K562 (cell line): Measurements from ENCODE around the gene GSTM2. TPM values are rescaled to one million over a fixed set of nuclear protein-coding genes. Genes with fewer than 3 reads are reported as not detected.
A peak's percentile ranks its signal among the peaks of the same experiment; 100 is the strongest.

Experiments used
- ATAC-seq: fragments of 200-7000 bp; cut with Tn5 transposase; 3 replicates; pipeline ENCODE4 v1.9.1; 2020; ENCODE audit warnings: moderate library complexity
- BruUV-seq: library from RNA; stranded (reverse); fragments of 400-500 nt; replicated peaks from 2 replicates; lab custom pipeline; 2021; lab: Mats Ljungman, UMichigan
- CTCF ChIA-PET: fragments of 300-600 bp; formaldehyde crosslinking; extraction: SDS; loops from one replicate; lab custom pipeline; 2021; ENCODE audit warnings: low intra/inter-chr PET ratio; lab: Yijun Ruan, JAX
- POLR2A ChIA-PET: fragments of 300-600, 350-650 bp; sonication (Branson Sonifier 250); formaldehyde crosslinking; extraction: SDS; loops from one replicate; lab custom pipeline; 2021; ENCODE audit warnings: antibody characterized with exemption, inconsistent platforms; lab: Yijun Ruan, JAX
- DNase-seq, 4 experiments: peaks; one replicate each; pipeline versions ENCODE4 v3.0.0 to v3.0.0-alpha.2; 2011 to 2018; ENCODE audit warnings: low spot score in 3 of 4, mixed read lengths in 3 of 4; ENCODE audit errors: extremely low read depth in 1 of 4
- FAIRE-seq: peaks from 2 replicates; lab custom pipeline; 2011; peaks lifted over from hg19 to GRCh38; lab: Jason Lieb, UNC
- H2AFZ ChIP-seq: 2 replicates; pipeline ENCODE4 v1.6.0; 2011; ENCODE audit warnings: low read depth, low read length, control low read depth, inconsistent platforms
- H3K27ac ChIP-seq: fragments of 200-600 bp; 3 replicates; pipeline ENCODE4 v1.8.0; 2011; ENCODE audit warnings: low read depth, mild to moderate bottlenecking, control low read depth, inconsistent platforms, low read length, moderate library complexity, mixed read lengths; ENCODE audit errors: extremely low read depth
- H3K27me3 ChIP-seq, 2 experiments: fragments of 300-600 bp in 1 of 2; 2 replicates in 1 of 2; 3 replicates in 1 of 2; pipeline versions ENCODE4 v1.6.0 to v1.8.0; 2011; ENCODE audit warnings: inconsistent platforms in 2 of 2, low read length in 2 of 2, mild to moderate bottlenecking in 1 of 2, mixed read lengths in 1 of 2, moderate library complexity in 1 of 2; ENCODE audit not compliant: control insufficient read depth in 2 of 2, insufficient read depth in 2 of 2
- H3K36me3 ChIP-seq: fragments of 300-600 bp; 3 replicates; pipeline ENCODE4 v1.8.0; 2011; ENCODE audit warnings: mild to moderate bottlenecking, low read length, inconsistent platforms; ENCODE audit not compliant: control insufficient read depth, insufficient read depth
- H3K4me1 ChIP-seq, 2 experiments: fragments of 200-600 bp in 1 of 2; replicated peaks in 1 of 2; 2 replicates in 1 of 2; 3 replicates in 1 of 2; pipeline versions ENCODE4 v1.5.1 to v1.8.0; 2011; ENCODE audit warnings: inconsistent platforms in 2 of 2, low read length in 2 of 2, mild to moderate bottlenecking in 1 of 2, mixed read lengths in 1 of 2, moderate library complexity in 1 of 2; ENCODE audit not compliant: control insufficient read depth in 2 of 2, insufficient read depth in 2 of 2
- H3K4me2 ChIP-seq: 2 replicates; pipeline ENCODE4 v1.6.1; 2011; ENCODE audit warnings: low read length, control low read depth, inconsistent platforms, mixed read lengths; ENCODE audit not compliant: insufficient read depth
- H3K4me3 ChIP-seq: fragments of 200-600 bp; sonication (generic), shearing (Covaris generic); 2 replicates; pipeline ENCODE4 v1.5.1; 2016; ENCODE audit warnings: control low read depth, inconsistent platforms
- H3K79me2 ChIP-seq: fragments of 200-600 bp; 3 replicates; pipeline ENCODE4 v1.8.0; 2011; ENCODE audit warnings: low read length, inconsistent platforms; ENCODE audit not compliant: control insufficient read depth, insufficient read depth
- H3K9ac ChIP-seq, 2 experiments: 2 replicates each; pipeline versions ENCODE4 v1.6.0 to v1.6.1; 2011; ENCODE audit warnings: low read depth in 2 of 2, low read length in 2 of 2, control low read depth in 1 of 2, inconsistent platforms in 1 of 2, mild to moderate bottlenecking in 1 of 2, mixed read lengths in 1 of 2; ENCODE audit not compliant: insufficient read depth in 1 of 2
- H3K9me1 ChIP-seq: one replicate; pipeline ENCODE4 v1.6.0; 2011; ENCODE audit warnings: inconsistent platforms, mild to moderate bottlenecking, low read length, moderate library complexity; ENCODE audit not compliant: control insufficient read depth, insufficient read depth
- H3K9me3 ChIP-seq: replicated peaks from 2 replicates; pipeline ENCODE4 v1.5.1; 2011; ENCODE audit warnings: low read depth, low read length, inconsistent platforms; ENCODE audit not compliant: control insufficient read depth, insufficient read depth
- H4K20me1 ChIP-seq: replicated peaks from 2 replicates; pipeline ENCODE4 v1.6.1; 2011; ENCODE audit warnings: low read length, inconsistent platforms, mixed read lengths; ENCODE audit not compliant: control insufficient read depth, insufficient read depth
- AFF1 ChIP-seq, 2 experiments: fragments of 450-650 bp; IDR thresholded peaks; 2 replicates each; pipeline ENCODE4 v1.6.1; 2018; ENCODE audit warnings: mild to moderate bottlenecking in 2 of 2, low read depth in 1 of 2; ENCODE audit not compliant: partially characterized antibody in 2 of 2
- BRD4 ChIP-seq: fragments of 200-600 bp; sonication (generic); IDR thresholded peaks from 2 replicates; pipeline ENCODE4 v1.6.1; 2017; ENCODE audit warnings: inconsistent platforms
- C11orf30 ChIP-seq: fragments of 450-650 bp; IDR thresholded peaks from 2 replicates; pipeline ENCODE4 v1.6.1; 2016; ENCODE audit warnings: low read depth, mild to moderate bottlenecking
- JUNB ChIP-seq: fragments of 450-650 bp; formaldehyde crosslinking; conservative IDR thresholded peaks from 2 replicates; pipeline ENCODE4 v1.4.0; 2020; ENCODE audit warnings: mild to moderate bottlenecking
- MTA3 ChIP-seq: fragments of 450-650 bp; formaldehyde crosslinking; IDR thresholded peaks from 2 replicates; pipeline ENCODE4 v1.6.1; 2017; ENCODE audit warnings: mild to moderate bottlenecking, borderline replicate concordance
- PHB2 ChIP-seq: fragments of 450-650 bp; IDR thresholded peaks from 2 replicates; pipeline ENCODE4 v1.6.1; 2017; ENCODE audit warnings: low read depth
- POLR3A ChIP-seq: IDR thresholded peaks from 2 replicates; pipeline ENCODE4 v1.6.1; 2011; ENCODE audit warnings: borderline replicate concordance, mild to moderate bottlenecking, moderate library complexity; ENCODE audit not compliant: insufficient read length, insufficient read depth; ENCODE audit errors: extremely low read depth
- RUNX1 ChIP-seq: sonication (generic); IDR thresholded peaks from 2 replicates; pipeline ENCODE4 v1.6.1; 2016; ENCODE audit warnings: antibody characterized with exemption, low read depth
- SIX5 ChIP-seq, 2 experiments: IDR thresholded peaks; 2 replicates each; pipeline ENCODE4 v1.6.1; 2011; ENCODE audit warnings: low read length in 2 of 2, borderline replicate concordance in 1 of 2, low read depth in 1 of 2, mild to moderate bottlenecking in 1 of 2, moderate library complexity in 1 of 2; ENCODE audit not compliant: insufficient read depth in 1 of 2
- TBL1XR1 ChIP-seq, 2 experiments: IDR thresholded peaks; 2 replicates each; pipeline ENCODE4 v1.6.1; 2012; ENCODE audit warnings: improper control_type of control experiment in 2 of 2, low read length in 2 of 2, mild to moderate bottlenecking in 1 of 2
- ZEB2 ChIP-seq: fragments of 450-650 bp; IDR thresholded peaks from 2 replicates; pipeline ENCODE4 v1.6.1; 2016
- ZNF583 ChIP-seq: fragments of 250-450 bp; sonication (Bioruptor Pico); IDR thresholded peaks from 2 replicates; pipeline ENCODE4 v1.4.0; 2020
- ZNF764 ChIP-seq: fragments of 250-450 bp; sonication (Bioruptor Pico); IDR thresholded peaks from 2 replicates; pipeline ENCODE4 v1.4.0; 2020; ENCODE audit warnings: low read depth, mild to moderate bottlenecking, moderate library complexity
- WGBS: fragments of 100-300 bp; shearing (Covaris generic); methylation state at CpG from one replicate; pipeline ENCODE4 v1.1.6; 2016; ENCODE audit warnings: low coverage, mixed read lengths; ENCODE audit not compliant: insufficient coverage; ENCODE audit errors: missing lambda C conversion rate; 5-methylcytosine and 5-hydroxymethylcytosine counted together
- in situ Hi-C: fragments of 300-500 bp; cut with MboI; formaldehyde crosslinking; loops from 4 replicates; pipeline ENCODE4 v1.15.0; 2018; ENCODE audit warnings: inconsistent platforms, mixed read lengths
- intact Hi-C: fragments of 100-400 bp; cut with micrococcal nuclease; formaldehyde crosslinking; loops from 2 replicates; pipeline ENCODE4 v1.14.2; 2022
- polyA plus RNA-seq, 8 experiments: library from polyadenylated mRNA; depleted of rRNA in 4 of 8; stranded (reverse) in 5 of 8; unstranded in 3 of 8; fragments of >200 nt; fragmentation: Nextera tagmentation in 2 of 8; fragmentation: Illumina TruSeq in 1 of 8; extraction: Ambion mirVana in 2 of 8; extraction: Trizol in 1 of 8; gene quantifications; 2 replicates each; pipeline versions ENCODE4 v1.2.1 to v1.2.3, GENCODE V29; 2011 to 2014; ENCODE audit warnings: inconsistent platforms in 1 of 8, missing spikeins in 1 of 8
- total RNA-seq, 7 experiments: library from RNA; depleted of rRNA in 6 of 7; stranded (reverse); fragments of >200 nt in 6 of 7; fragmentation: Illumina TruSeq in 2 of 7; extraction: Trizol in 2 of 7; gene quantifications; 2 replicates each; pipeline versions ENCODE4 v1.2.1 to v1.2.3, GENCODE V29; 2011 to 2021; ENCODE audit warnings: low replicate concordance in 1 of 7
- TF ChIP-seq, protein P1 (sequence below): fragments of 450-650 bp; IDR thresholded peaks from 2 replicates; pipeline ENCODE4 v1.6.1; 2017; ENCODE audit warnings: antibody characterized with exemption

Gene GSTM2
- total and polyA plus RNA-seq, 9 of the 15 experiments (the other 6 are each of a cell fraction or from before 2014, with no cell fraction given) = 1.6 to 15.1 (median 6.8) TPM

DNA sequence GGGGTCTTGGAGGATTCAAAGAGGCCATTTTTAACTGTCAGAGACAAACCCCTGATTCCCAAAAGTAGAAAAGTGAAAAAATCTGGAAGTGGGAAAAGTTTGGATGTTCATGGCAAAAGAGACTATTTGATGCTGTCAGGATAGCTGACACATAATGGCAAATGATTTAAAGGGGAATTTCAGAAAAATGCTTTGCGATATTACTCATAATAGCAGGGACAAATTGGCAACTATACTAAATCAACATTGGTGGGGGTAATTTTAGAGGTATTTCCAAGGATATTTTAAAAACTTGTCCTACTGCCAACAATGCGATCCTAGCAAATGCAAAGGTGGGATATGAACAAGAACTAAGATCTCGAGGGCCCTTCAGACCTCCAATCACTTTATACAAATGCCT is 17.2 kb upstream of the GSTM2 start:
- Histone ChIP-seq H3K4me2 (no peak overlapping the region), H4K20me1 (no peaks in the 10 kb centered on the region), H3K27ac (no peak overlapping the region), H3K4me3 (no peak overlapping the region), H3K79me2 (no peaks in the 10 kb centered on the region), H2AFZ (no peak overlapping the region), H3K36me3 (no peaks in the 10 kb centered on the region), H3K4me1 (peaks cover 0 to 7% of the 10 kb centered on the region in 2 experiments; a peak in 3 of 5 replicates), H3K9ac (no peak overlapping the region), H3K27me3 (0 out of 5 replicates have a peak, but pooled peaks cover 0 to 2% of the 10 kb centered on the region in 2 experiments), H3K9me3 (no peaks in the 10 kb centered on the region; the same call in 1 of the 2 replicates), H3K9me1 (no peaks in the 10 kb centered on the region)
- CTCF ChIA-PET = interaction anchor here (0.6 to 3.0 kb wide), 5 partner anchors 10 to 395 kb away, joined by 3 to 22 read pairs (median 3); no protein-coding TSS in a partner anchor
- TF ChIP-seq MTA3 = no peak
- TF ChIP-seq RUNX1 = no peak
- TF ChIP-seq ZNF583 (CRISPR knock-in tag) = no peak
- no peak for TF ChIP-seq POLR3A
- no peak for TF ChIP-seq ZNF764 (CRISPR knock-in tag)
- TF ChIP-seq, protein P1, sequence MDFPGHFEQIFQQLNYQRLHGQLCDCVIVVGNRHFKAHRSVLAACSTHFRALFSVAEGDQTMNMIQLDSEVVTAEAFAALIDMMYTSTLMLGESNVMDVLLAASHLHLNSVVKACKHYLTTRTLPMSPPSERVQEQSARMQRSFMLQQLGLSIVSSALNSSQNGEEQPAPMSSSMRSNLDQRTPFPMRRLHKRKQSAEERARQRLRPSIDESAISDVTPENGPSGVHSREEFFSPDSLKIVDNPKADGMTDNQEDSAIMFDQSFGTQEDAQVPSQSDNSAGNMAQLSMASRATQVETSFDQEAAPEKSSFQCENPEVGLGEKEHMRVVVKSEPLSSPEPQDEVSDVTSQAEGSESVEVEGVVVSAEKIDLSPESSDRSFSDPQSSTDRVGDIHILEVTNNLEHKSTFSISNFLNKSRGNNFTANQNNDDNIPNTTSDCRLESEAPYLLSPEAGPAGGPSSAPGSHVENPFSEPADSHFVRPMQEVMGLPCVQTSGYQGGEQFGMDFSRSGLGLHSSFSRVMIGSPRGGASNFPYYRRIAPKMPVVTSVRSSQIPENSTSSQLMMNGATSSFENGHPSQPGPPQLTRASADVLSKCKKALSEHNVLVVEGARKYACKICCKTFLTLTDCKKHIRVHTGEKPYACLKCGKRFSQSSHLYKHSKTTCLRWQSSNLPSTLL = no peak
- no peak for TF ChIP-seq AFF1 (IDR thresholded peaks at IDR 0.05; ENCODE audit: low read depth in 1 of 2, partially characterized antibody in 2 of 2)
- no peak for TF ChIP-seq C11orf30
- no peak for TF ChIP-seq ZEB2
- no peak for TF ChIP-seq SIX5 (IDR thresholded peaks at IDR 0.05; ENCODE audit: borderline replicate concordance in 1 of 2, insufficient read depth in 1 of 2, low read depth in 1 of 2, low read length in 2 of 2)
- no peak for TF ChIP-seq JUNB (CRISPR knock-in tag)
- TF ChIP-seq BRD4 = no peak
- TF ChIP-seq PHB2 = no peak
- no peak for TF ChIP-seq TBL1XR1 (IDR thresholded peaks at IDR 0.05; ENCODE audit: low read length in 2 of 2)
- FAIRE-seq (peak; percentile 48), DNase-seq (no peak), ATAC-seq (no peak)
- BruUV-seq = no TSS peak
- in situ Hi-C loops (no loop called here), intact Hi-C loops (loop anchor here (1.0 kb wide), 1 partner anchor 7 kb away; no protein-coding TSS in a partner anchor)
- POLR2A ChIA-PET = interaction anchor here (0.6 to 2.7 kb wide), 8 partner anchors 11 to 109 kb away, joined by 3 to 10 read pairs (median 3); partner anchors contain the start of gene GNAI3
- WGBS = 17% methylated on average over 3 of the region's 3 CpGs
